GM12878 (cell line): ENCODE results near the gene SMARCD3. TPM values are rescaled to one million over a fixed set of nuclear protein-coding genes. Genes with fewer than 3 reads are reported as not detected.

Source experiments
- ATAC-seq: fragments of 200-7000 bp; cut with Tn5 transposase; 3 replicates; pipeline ENCODE4 v1.9.1; 2020; ENCODE audit warnings: mild to moderate bottlenecking, moderate library complexity
- BruUV-seq: library from RNA; stranded (reverse); fragments of 400-500 nt; replicated peaks from 2 replicates; lab custom pipeline; 2021; lab: Mats Ljungman, UMichigan
- CTCF ChIA-PET: fragments of 300-600 bp; sonication (Branson Sonifier 250); formaldehyde crosslinking; extraction: SDS; loops from one replicate; lab custom pipeline; 2021; ENCODE audit warnings: inconsistent platforms; lab: Yijun Ruan, JAX
- POLR2A ChIA-PET: fragments of 350-600 bp; formaldehyde crosslinking; extraction: SDS; loops from one replicate; lab custom pipeline; 2021; ENCODE audit warnings: inconsistent platforms; lab: Charles Lee
- RAD21 ChIA-PET: fragments of 300-600 bp; sonication (Branson Sonifier 250); formaldehyde crosslinking; loops from one replicate; lab custom pipeline; 2023; ENCODE audit warnings: antibody characterized with exemption; ENCODE audit not compliant: unreplicated experiment; lab: Charles Lee
- SMC1A ChIA-PET: fragments of 300-600 bp; sonication (Branson Sonifier 250); formaldehyde crosslinking; loops from one replicate; lab custom pipeline; 2023; ENCODE audit not compliant: unreplicated experiment, uncharacterized antibody; lab: Charles Lee
- DNase-seq: peaks from one replicate; pipeline ENCODE4 v3.0.0-alpha.2; 2011; ENCODE audit warnings: low read depth, low spot score
- FAIRE-seq: peaks from 3 replicates; lab custom pipeline; 2011; peaks lifted over from hg19 to GRCh38; lab: Jason Lieb, UNC
- H2AFZ ChIP-seq: 2 replicates; pipeline ENCODE4 v1.6.0; 2011; ENCODE audit warnings: low read depth, low read length, control low read depth; ENCODE audit not compliant: control insufficient read depth
- H3K27ac ChIP-seq: 2 replicates; pipeline ENCODE4 v1.5.1; 2011; ENCODE audit warnings: control low read depth; ENCODE audit not compliant: control insufficient read depth, insufficient read depth
- H3K27me3 ChIP-seq, 2 experiments: replicated peaks in 1 of 2; 2 replicates each; pipeline versions ENCODE4 v1.6.0 to v1.6.1; 2011; ENCODE audit warnings: low read length in 1 of 2; ENCODE audit not compliant: control insufficient read depth in 2 of 2, insufficient read depth in 2 of 2
- H3K36me3 ChIP-seq, 2 experiments: 2 replicates each; pipeline ENCODE4 v1.5.1; 2011; ENCODE audit warnings: low read length in 1 of 2; ENCODE audit not compliant: control insufficient read depth in 2 of 2, insufficient read depth in 2 of 2
- H3K4me1 ChIP-seq: 2 replicates; pipeline ENCODE4 v1.6.1; 2011; ENCODE audit warnings: mild to moderate bottlenecking, low read length, moderate library complexity, mixed read lengths; ENCODE audit not compliant: control insufficient read depth, insufficient read depth
- H3K4me2 ChIP-seq: 2 replicates; pipeline ENCODE4 v1.6.0; 2011; ENCODE audit warnings: control low read depth; ENCODE audit not compliant: control insufficient read depth, insufficient read depth
- H3K4me3 ChIP-seq: fragments of 200-600 bp; sonication (generic); 2 replicates; pipeline ENCODE4 v1.5.1; 2016
- H3K79me2 ChIP-seq: 2 replicates; pipeline ENCODE4 v1.6.0; 2011; ENCODE audit warnings: low read length; ENCODE audit not compliant: control insufficient read depth, insufficient read depth
- H3K9ac ChIP-seq: 2 replicates; pipeline ENCODE4 v1.8.0; 2011; ENCODE audit warnings: low read length, control low read depth, mixed read lengths; ENCODE audit not compliant: control insufficient read depth, insufficient read depth
- H3K9me3 ChIP-seq: replicated peaks from 3 replicates; pipeline ENCODE4 v1.5.1; 2011; ENCODE audit warnings: mild to moderate bottlenecking, low read length; ENCODE audit not compliant: control insufficient read depth, insufficient read depth
- H4K20me1 ChIP-seq: 2 replicates; pipeline ENCODE4 v1.6.0; 2011; ENCODE audit not compliant: control insufficient read depth, insufficient read depth
- BACH1 ChIP-seq: fragments of 450-650 bp; IDR thresholded peaks from 2 replicates; pipeline ENCODE4 v1.6.1; 2017; ENCODE audit warnings: mild to moderate bottlenecking, borderline replicate concordance
- BCLAF1 ChIP-seq: fragments of 450-650 bp; IDR thresholded peaks from 2 replicates; pipeline ENCODE4 v1.6.1; 2017; ENCODE audit warnings: antibody characterized with exemption, mild to moderate bottlenecking, moderate library complexity
- BHLHE40 ChIP-seq, 2 experiments: fragments of 450-650 bp in 1 of 2; IDR thresholded peaks; 2 replicates each; pipeline ENCODE4 v1.6.1; 2011 to 2017; ENCODE audit warnings: low read depth in 2 of 2, borderline replicate concordance in 1 of 2, improper control_type of control experiment in 1 of 2, low read length in 1 of 2, mild to moderate bottlenecking in 1 of 2
- BMI1 ChIP-seq: fragments of 450-650 bp; IDR thresholded peaks from 2 replicates; pipeline ENCODE4 v1.6.1; 2016; ENCODE audit warnings: mild to moderate bottlenecking, moderate library complexity, borderline replicate concordance
- CREB1 ChIP-seq: IDR thresholded peaks from 2 replicates; pipeline ENCODE4 v1.6.1; 2012; ENCODE audit warnings: low read depth, mild to moderate bottlenecking, inconsistent platforms
- EGR1 ChIP-seq, 2 experiments: IDR thresholded peaks; 1 replicate in 1 of 2; 2 replicates in 1 of 2; pipeline ENCODE4 v1.6.1; 2011 to 2012; ENCODE audit warnings: low read depth in 2 of 2, low read length in 2 of 2, borderline replicate concordance in 1 of 2, mild to moderate bottlenecking in 1 of 2, moderate library complexity in 1 of 2
- ESRRA ChIP-seq: IDR thresholded peaks from 2 replicates; pipeline ENCODE4 v1.6.1; 2012; ENCODE audit warnings: mild to moderate bottlenecking, low read length, improper control_type of control experiment
- JUND ChIP-seq: IDR thresholded peaks from 2 replicates; pipeline ENCODE4 v1.6.1; 2012; ENCODE audit warnings: low read depth, mild to moderate bottlenecking, low read length, improper control_type of control experiment, moderate library complexity
- MYC ChIP-seq: IDR thresholded peaks from 2 replicates; pipeline ENCODE4 v1.6.1; 2011; ENCODE audit warnings: mild to moderate bottlenecking, low read length, moderate library complexity, inconsistent platforms; ENCODE audit not compliant: insufficient read depth, insufficient replicate concordance, insufficient read length, severe bottlenecking
- NFXL1 ChIP-seq: fragments of 450-650 bp; IDR thresholded peaks from 2 replicates; pipeline ENCODE4 v1.6.1; 2017; ENCODE audit warnings: antibody characterized with exemption, mild to moderate bottlenecking, borderline replicate concordance
- NR2F1 ChIP-seq: fragments of 450-650 bp; conservative IDR thresholded peaks from 2 replicates; pipeline ENCODE4 v1.6.1; 2017; ENCODE audit warnings: mild to moderate bottlenecking
- PKNOX1 ChIP-seq: fragments of 450-650 bp; IDR thresholded peaks from 2 replicates; pipeline ENCODE4 v1.6.1; 2016; ENCODE audit warnings: mild to moderate bottlenecking
- PML ChIP-seq: IDR thresholded peaks from 2 replicates; pipeline ENCODE4 v1.6.1; 2012; ENCODE audit warnings: low read length, inconsistent platforms
- RCOR1 ChIP-seq: conservative IDR thresholded peaks from 2 replicates; pipeline ENCODE4 v1.6.1; 2012; ENCODE audit warnings: low read depth, low read length, improper control_type of control experiment
- SP1 ChIP-seq: IDR thresholded peaks from one replicate; pipeline ENCODE4 v1.6.1; 2011; ENCODE audit warnings: low read depth, low read length
- TAF1 ChIP-seq: IDR thresholded peaks from 2 replicates; pipeline ENCODE4 v1.6.1; 2011; ENCODE audit warnings: mild to moderate bottlenecking, low read depth, low read length, borderline replicate concordance
- WGBS: methylation state at CpG from one replicate; pipeline ENCODE4 v1.1.6; 2016; ENCODE audit warnings: low lambda C conversion rate; ENCODE audit not compliant: insufficient replicate concordance, insufficient coverage; ENCODE audit errors: missing lambda C conversion rate; 5-methylcytosine and 5-hydroxymethylcytosine counted together
- in situ Hi-C: fragments of 300-500 bp; cut with MboI; formaldehyde crosslinking; loops from 9 replicates; pipeline ENCODE4 v1.14.3; 2018; ENCODE audit warnings: mixed read lengths
- intact Hi-C: fragments of 100-400 bp; cut with micrococcal nuclease; formaldehyde crosslinking; loops from one replicate; pipeline ENCODE4 v1.14.2; 2022; ENCODE audit not compliant: unreplicated experiment
- polyA plus RNA-seq, 11 experiments: library from polyadenylated mRNA; depleted of rRNA in 4 of 11; unstranded in 6 of 11; stranded (reverse) in 5 of 11; fragments of >200 nt; fragmentation: Nextera tagmentation in 4 of 11; fragmentation: Illumina TruSeq in 1 of 11; extraction: Ambion mirVana in 4 of 11; extraction: Trizol in 1 of 11; gene quantifications; 1 replicate in 1 of 11; 2 replicates in 10 of 11; pipeline versions ENCODE4 v1.2.1 to v1.2.3, GENCODE V29; 2011 to 2016; ENCODE audit warnings: inconsistent platforms in 2 of 11, missing spikeins in 2 of 11, low read depth in 1 of 11
- total RNA-seq, 4 experiments: library from RNA; depleted of rRNA in 3 of 4; stranded (reverse); fragments of >200 nt in 3 of 4; fragmentation: Illumina TruSeq in 1 of 4; extraction: Trizol in 1 of 4; gene quantifications; 2 replicates each; pipeline versions ENCODE4 v1.2.1 to v1.2.3, GENCODE V29; 2013 to 2021

The SMARCD3 gene
- total and polyA plus RNA-seq, 10 of the 15 experiments (the other 5 are each of a cell fraction or from before 2014, with no cell fraction given) = 0.11 to 1.4 (median 0.16) TPM

GRCh38 chr7:151211155-151211772 is 37.2 kb downstream of the SMARCD3 start:
- H3K4me3 ChIP-seq = no peak overlapping the region
- intact Hi-C loops (no loop called here), in situ Hi-C loops (no loop called here)
- ChIA-PET CTCF (no interaction called here), POLR2A (no interaction called here), SMC1A (interaction anchor here (1.0 kb wide), 1 partner anchor 17 kb away, joined by 3 read pairs; no protein-coding TSS in a partner anchor), RAD21 (no interaction called here)
- no peak overlapping the region for H2AFZ ChIP-seq
- DNase-seq (no peak), FAIRE-seq (no peak), ATAC-seq (no peak)
- WGBS = 96% methylated on average over 3 of the region's 3 CpGs
- peaks cover 4 to 10% of the 10 kb centered on the region in 2 experiments; a peak in 3 of 4 replicates for H3K36me3 ChIP-seq
- TF ChIP-seq BACH1 = no peak
- no peak for TF ChIP-seq NFXL1
- no peak for TF ChIP-seq ESRRA
- no peak for TF ChIP-seq BHLHE40 (IDR thresholded peaks at IDR 0.05; ENCODE audit: borderline replicate concordance in 1 of 2, low read depth in 2 of 2, low read length in 1 of 2)
- TF ChIP-seq PML = no peak
- TF ChIP-seq NR2F1 = no peak
- no peak for TF ChIP-seq EGR1 (IDR thresholded peaks at IDR 0.05; ENCODE audit: borderline replicate concordance in 1 of 2, low read depth in 2 of 2, low read length in 2 of 2)
- no peak for TF ChIP-seq BCLAF1
- no peak for TF ChIP-seq BMI1
- no peak for TF ChIP-seq MYC
- TF ChIP-seq RCOR1 = no peak
- TF ChIP-seq PKNOX1 = no peak
- TF ChIP-seq SP1 = no peak
- no peak for TF ChIP-seq JUND
- no peak for TF ChIP-seq CREB1
- no peak for TF ChIP-seq TAF1
- no peak overlapping the region for H3K4me2 ChIP-seq
- no TSS peak for BruUV-seq
- H3K79me2 ChIP-seq = no peaks in the 10 kb centered on the region
- H3K27ac ChIP-seq = no peak overlapping the region
- no peaks in the 10 kb centered on the region for H3K4me1 ChIP-seq
- no peaks in the 10 kb centered on the region for H3K9me3 ChIP-seq
- H4K20me1 ChIP-seq = no peaks in the 10 kb centered on the region
- H3K9ac ChIP-seq = no peak overlapping the region
- H3K27me3 ChIP-seq = no peaks in the 10 kb centered on the region; a peak in 1 of 4 replicates
